Kidney (tissue), 14 donors: ENCODE data around the gene SCAI. TPM values are rescaled to one million over a fixed set of nuclear protein-coding genes. Genes with fewer than 3 reads are reported as not detected.

Experiments
- DNase-seq, 5 donors: peaks; one replicate each; pipeline ENCODE4 v3.0.0-alpha.2; 2013 to 2020
- FAIRE-seq: peaks from 2 replicates; lab custom pipeline; 2012; peaks lifted over from hg19 to GRCh38; lab: Jason Lieb, UNC
- H3K27ac ChIP-seq, 2 donors: one replicate each; pipeline ENCODE4 v1.7.0; 2013; ENCODE audit warnings: low read depth in 2 of 2, low read length in 2 of 2, inconsistent platforms in 1 of 2
- H3K27me3 ChIP-seq: one replicate; pipeline ENCODE4 v1.7.1; 2013; ENCODE audit warnings: low read length, inconsistent platforms; ENCODE audit not compliant: control insufficient read depth, insufficient read depth
- H3K36me3 ChIP-seq, 3 donors: one replicate each; pipeline versions ENCODE4 v1.7.0 to v1.7.1; 2013; ENCODE audit warnings: low read length in 3 of 3, control low read depth in 1 of 3, inconsistent platforms in 1 of 3; ENCODE audit not compliant: insufficient read depth in 3 of 3, control insufficient read depth in 2 of 3
- H3K4me1 ChIP-seq, 3 donors: one replicate each; pipeline versions ENCODE4 v1.7.0 to v1.7.1; 2013; ENCODE audit warnings: low read length in 3 of 3, inconsistent platforms in 1 of 3, low read depth in 1 of 3; ENCODE audit not compliant: control insufficient read depth in 2 of 3, insufficient read depth in 2 of 3
- H3K4me3 ChIP-seq, 3 donors: one replicate each; pipeline versions ENCODE4 v1.7.0 to v1.8.1; 2013; ENCODE audit warnings: low read length in 3 of 3, control low read depth in 1 of 3, inconsistent platforms in 1 of 3
- H3K9ac ChIP-seq, 3 donors: one replicate each; pipeline versions ENCODE4 v1.7.0 to v1.7.1; 2013; ENCODE audit warnings: low read length in 3 of 3, control low read depth in 1 of 3, inconsistent platforms in 1 of 3
- H3K9me3 ChIP-seq, 3 donors: one replicate each; pipeline versions ENCODE4 v1.7.0 to v1.7.1; 2013; ENCODE audit warnings: low read length in 3 of 3, control low read depth in 1 of 3, inconsistent platforms in 1 of 3; ENCODE audit not compliant: control insufficient read depth in 2 of 3, insufficient read depth in 1 of 3
- intact Hi-C: fragments of 100-400 bp; cut with DNase I; formaldehyde crosslinking; loops from one replicate; pipeline ENCODE4 v1.11.1; 2022
- polyA plus RNA-seq: library from polyadenylated mRNA; stranded (reverse); fragments of 350-450 nt; fragmentation: Illumina TruSeq; extraction: RNeasy Lipid Tissue Mini Kit (QIAGEN cat#74804); gene quantifications from one replicate; pipeline ENCODE4 v1.2.3, GENCODE V29; 2014; ENCODE audit warnings: low read depth, low replicate concordance; ENCODE audit not compliant: insufficient read depth
- total RNA-seq: library from RNA; stranded (reverse); fragmentation: NEBNext Ultra II Directional; extraction: Animal tissue kit (Norgen Biotek cat#: 25700); gene quantifications from one replicate; pipeline ENCODE4 v1.2.1, GENCODE V29; 2021
- TF ChIP-seq, protein P1 (sequence below): IDR thresholded peaks from 3 replicates; pipeline ENCODE4 v1.5.1; 2012; ENCODE audit warnings: mild to moderate bottlenecking, moderate library complexity, borderline replicate concordance; ENCODE audit not compliant: insufficient read depth; ENCODE audit errors: extremely low read depth
- donor health status: control.
- donor health status: control.
- donor health status: control.
- donor health status: control.
- donor health status: control.
- donor health status: DM: yes; HTN: yes; CAD: no.
- donor health status: Normal renal cell carcinoma (clear cell type).

Gene SCAI
- total and polyA plus RNA-seq, 2 donors from 2014 or later = 1.4 to 6.9 TPM

- H3K9ac ChIP-seq = no peak overlapping the region
- H3K9me3 ChIP-seq = no peaks in the 10 kb centered on the region
- no peak overlapping the region for H3K27ac ChIP-seq
- H3K36me3 ChIP-seq = peaks cover 3 to 27% (median 25%) of the 10 kb centered on the region in 3 donors
- H3K4me3 ChIP-seq = no peak overlapping the region
- no peaks in the 10 kb centered on the region for H3K27me3 ChIP-seq
- DNase-seq = no peak
- intact Hi-C loops = no loop called here
- FAIRE-seq = no peak
- H3K4me1 ChIP-seq = no peaks in the 10 kb centered on the region
- TF ChIP-seq, protein P1, sequence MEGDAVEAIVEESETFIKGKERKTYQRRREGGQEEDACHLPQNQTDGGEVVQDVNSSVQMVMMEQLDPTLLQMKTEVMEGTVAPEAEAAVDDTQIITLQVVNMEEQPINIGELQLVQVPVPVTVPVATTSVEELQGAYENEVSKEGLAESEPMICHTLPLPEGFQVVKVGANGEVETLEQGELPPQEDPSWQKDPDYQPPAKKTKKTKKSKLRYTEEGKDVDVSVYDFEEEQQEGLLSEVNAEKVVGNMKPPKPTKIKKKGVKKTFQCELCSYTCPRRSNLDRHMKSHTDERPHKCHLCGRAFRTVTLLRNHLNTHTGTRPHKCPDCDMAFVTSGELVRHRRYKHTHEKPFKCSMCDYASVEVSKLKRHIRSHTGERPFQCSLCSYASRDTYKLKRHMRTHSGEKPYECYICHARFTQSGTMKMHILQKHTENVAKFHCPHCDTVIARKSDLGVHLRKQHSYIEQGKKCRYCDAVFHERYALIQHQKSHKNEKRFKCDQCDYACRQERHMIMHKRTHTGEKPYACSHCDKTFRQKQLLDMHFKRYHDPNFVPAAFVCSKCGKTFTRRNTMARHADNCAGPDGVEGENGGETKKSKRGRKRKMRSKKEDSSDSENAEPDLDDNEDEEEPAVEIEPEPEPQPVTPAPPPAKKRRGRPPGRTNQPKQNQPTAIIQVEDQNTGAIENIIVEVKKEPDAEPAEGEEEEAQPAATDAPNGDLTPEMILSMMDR = no peak
Measured at GRCh38 chr9:124911766-124912165, 231.6 kb downstream of the SCAI start.

GRCh38 chr9:124908098-124908497, 235.2 kb downstream of the SCAI start:
- Histone ChIP-seq H3K4me3 (no peak overlapping the region), H3K36me3 (peaks cover 1 to 27% (median 27%) of the 10 kb centered on the region in 3 donors), H3K9ac (no peak overlapping the region), H3K27ac (no peak overlapping the region), H3K27me3 (no peaks in the 10 kb centered on the region), H3K4me1 (no peaks in the 10 kb centered on the region), H3K9me3 (no peaks in the 10 kb centered on the region)
- no peak for FAIRE-seq
- DNase-seq = no peak
- intact Hi-C loops = no loop called here
- TF ChIP-seq, protein P1 = no peak

- Histone ChIP-seq H3K9ac (no peak overlapping the region), H3K36me3 (peaks cover 0 to 27% (median 23%) of the 10 kb centered on the region in 3 donors), H3K4me1 (no peaks in the 10 kb centered on the region), H3K27me3 (no peaks in the 10 kb centered on the region), H3K27ac (no peak overlapping the region), H3K9me3 (no peaks in the 10 kb centered on the region), H3K4me3 (no peak overlapping the region)
- no peak for FAIRE-seq
- DNase-seq = no peak
- intact Hi-C loops = no loop called here
- TF ChIP-seq, protein P1 = no peak
Measured at GRCh38 chr9:124906966-124907365, 236.4 kb downstream of the SCAI start.

DNA sequence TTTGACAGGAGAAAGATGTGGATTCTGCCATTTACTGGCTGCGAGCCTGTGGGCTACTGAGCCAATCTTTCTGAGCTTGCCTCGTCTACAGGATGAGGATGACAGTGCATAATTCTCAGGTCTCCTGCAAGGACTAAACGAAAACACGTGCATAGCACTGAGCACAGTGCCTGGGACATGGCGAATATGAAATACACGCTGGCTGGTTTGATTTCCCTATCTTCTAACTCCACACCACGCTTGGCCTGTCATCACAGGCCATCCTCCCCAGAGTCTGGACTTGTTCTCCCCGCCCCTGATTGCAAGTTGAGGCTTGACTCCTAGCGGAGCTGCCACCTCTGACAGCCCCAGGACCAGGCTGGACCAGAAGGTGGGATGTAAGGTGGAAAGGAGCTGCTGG, 243.5 kb downstream of the SCAI start:
- intact Hi-C loops = no loop called here
- peaks cover 2 to 18% (median 18%) of the 10 kb centered on the region in 3 donors for H3K36me3 ChIP-seq

More for the DNA sequence above, 243.5 kb downstream of the SCAI start:
- Histone ChIP-seq H3K4me1 (no peaks in the 10 kb centered on the region), H3K4me3 (no peak overlapping the region), H3K27ac (no peak overlapping the region), H3K9ac (no peak overlapping the region), H3K27me3 (no peaks in the 10 kb centered on the region), H3K9me3 (no peaks in the 10 kb centered on the region)
- no peak for FAIRE-seq
- TF ChIP-seq, protein P1 = no peak
- no peak for DNase-seq
